ENCODE results near the gene NR1H4.
"Not testable (repeated sequence)": the region's sequence is repeated elsewhere in the genome, so short reads cannot be mapped to it uniquely, and the experiment has no call there.

The NR1H4 gene

DNA sequence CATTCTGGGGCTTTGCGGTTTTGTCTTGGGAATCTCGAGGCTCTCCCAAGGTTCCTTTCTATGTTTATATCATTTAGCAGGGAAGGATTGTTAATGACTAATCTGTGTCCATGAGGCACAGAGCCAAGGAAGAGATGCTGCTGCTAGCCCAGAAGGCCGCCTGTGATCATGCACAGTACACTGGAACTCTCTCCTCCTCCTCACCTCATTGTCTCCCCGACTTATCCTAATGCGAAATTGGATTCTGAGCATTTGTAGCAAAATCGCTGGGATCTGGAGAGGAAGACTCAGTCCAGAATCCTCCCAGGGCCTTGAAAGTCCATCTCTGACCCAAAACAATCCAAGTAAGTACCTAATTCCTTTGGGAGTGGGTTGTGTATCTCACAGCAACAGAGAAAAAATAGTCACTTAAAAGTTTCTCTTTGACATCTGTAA lies at the start of gene NR1H4:
NR1H4 (plus strand) TSS at position 151 of the 435 bp plus-strand sequence. CDS start 19,458 bp downstream, outside the sequence.
- in situ Hi-C loops (cut with MboI; ENCODE audit: low sequenced_read_pairs) = no loop called here

DNA sequence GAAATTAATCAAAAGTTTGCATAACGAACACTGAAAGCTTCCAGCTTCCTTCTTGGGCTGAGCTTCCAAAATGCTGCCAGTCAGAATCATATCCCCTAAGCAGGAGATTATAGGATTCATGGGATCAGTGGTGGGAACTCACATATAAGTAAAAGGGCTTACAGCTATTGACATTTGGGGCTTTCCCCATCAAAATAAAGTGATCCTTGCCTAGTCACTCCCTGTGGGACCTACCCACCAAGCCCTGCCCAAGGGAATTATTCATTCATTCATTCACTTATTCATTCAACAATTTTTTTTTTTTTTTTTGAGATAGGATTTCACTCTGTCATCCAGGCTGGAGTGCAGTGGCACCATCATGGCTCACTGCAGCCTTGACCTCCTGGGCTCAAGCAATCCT lies 47.5 kb upstream of the NR1H4 start:
- in situ Hi-C loops (cut with MboI; ENCODE audit: low sequenced_read_pairs) = no loop called here

DNA sequence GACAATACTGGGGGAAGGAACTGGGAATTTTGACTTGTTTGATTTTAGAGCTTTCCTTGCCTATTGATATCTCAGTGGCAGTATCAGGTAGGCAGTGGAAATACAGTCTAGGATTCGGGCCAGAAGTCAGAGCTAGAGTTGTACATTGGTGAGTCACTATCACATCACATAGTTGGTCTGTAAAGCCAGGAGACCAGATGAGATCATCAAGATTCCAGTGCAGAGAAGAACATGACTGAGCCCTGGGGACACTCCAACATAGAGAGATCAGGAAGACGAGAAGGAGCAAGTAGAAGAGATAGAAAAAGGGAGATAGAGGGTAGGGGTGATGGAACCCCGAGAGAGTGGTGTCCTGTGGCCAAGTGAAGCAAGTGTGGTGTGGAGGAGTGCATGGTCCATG lies 46.6 kb upstream of the NR1H4 start:
- in situ Hi-C loops (cut with MboI; ENCODE audit: low sequenced_read_pairs) = no loop called here

DNA sequence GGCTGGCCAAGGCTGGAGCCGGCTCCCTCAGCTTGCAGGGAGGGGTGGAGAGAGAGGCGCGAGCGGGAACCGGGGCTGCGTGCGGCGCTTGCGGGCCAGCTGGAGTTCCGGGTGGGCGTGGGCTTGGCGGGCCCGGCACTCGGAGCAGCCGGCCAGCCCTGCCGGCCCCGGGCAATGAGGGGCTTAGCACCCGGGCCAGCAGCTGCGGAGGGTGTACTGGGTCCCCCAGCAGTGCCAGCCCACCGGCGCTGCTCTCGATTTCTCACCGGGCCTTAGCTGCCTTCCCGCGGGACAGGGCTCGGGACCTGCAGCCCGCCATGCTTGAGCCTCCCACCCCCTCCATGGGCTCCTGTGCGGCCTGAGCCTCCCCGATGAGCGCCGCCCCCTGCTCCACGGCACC lies 43.4 kb upstream of the NR1H4 start:
- in situ Hi-C loops (cut with MboI; ENCODE audit: low sequenced_read_pairs) = not testable (repeated sequence)

DNA sequence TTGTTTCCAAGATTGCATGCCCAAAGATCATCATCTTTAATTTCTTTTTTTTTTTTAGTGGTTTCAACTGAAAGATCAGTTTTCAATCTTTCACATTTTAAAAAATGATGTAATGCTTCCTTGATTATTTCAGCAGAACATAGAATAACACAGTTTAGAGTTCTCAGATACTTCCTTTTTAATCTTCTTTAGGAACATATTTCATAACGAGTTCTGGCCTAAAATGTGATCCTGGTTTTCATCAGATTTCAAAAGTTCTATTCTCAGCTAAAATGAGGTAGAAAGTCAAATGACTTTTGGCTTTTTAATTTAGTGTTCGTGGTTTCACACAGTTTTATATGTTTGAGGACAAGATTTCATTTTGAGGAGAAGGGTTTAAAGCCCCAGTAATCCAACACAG lies 40.0 kb upstream of the NR1H4 start:
- in situ Hi-C loops (cut with MboI; ENCODE audit: low sequenced_read_pairs) = no loop called here

DNA sequence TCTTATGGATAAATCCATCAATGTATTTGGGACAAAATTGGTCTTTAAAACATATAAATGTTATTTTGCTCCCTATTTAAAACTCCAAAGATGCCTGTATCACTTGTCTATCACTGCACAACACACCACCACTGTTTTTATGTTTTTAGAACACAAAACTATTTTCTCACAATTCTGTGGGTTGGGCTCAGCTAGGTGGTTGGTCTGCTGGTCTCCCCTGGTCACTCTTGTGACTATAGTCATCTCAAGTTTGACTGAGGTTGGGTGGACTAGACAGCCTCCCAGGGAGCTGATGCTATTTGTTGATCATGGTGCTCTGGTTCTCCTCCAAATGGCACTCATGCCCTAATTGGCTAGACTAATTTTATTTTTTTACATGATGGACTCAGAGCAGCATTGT lies 39.5 kb upstream of the NR1H4 start:
- in situ Hi-C loops (cut with MboI; ENCODE audit: low sequenced_read_pairs) = no loop called here

DNA sequence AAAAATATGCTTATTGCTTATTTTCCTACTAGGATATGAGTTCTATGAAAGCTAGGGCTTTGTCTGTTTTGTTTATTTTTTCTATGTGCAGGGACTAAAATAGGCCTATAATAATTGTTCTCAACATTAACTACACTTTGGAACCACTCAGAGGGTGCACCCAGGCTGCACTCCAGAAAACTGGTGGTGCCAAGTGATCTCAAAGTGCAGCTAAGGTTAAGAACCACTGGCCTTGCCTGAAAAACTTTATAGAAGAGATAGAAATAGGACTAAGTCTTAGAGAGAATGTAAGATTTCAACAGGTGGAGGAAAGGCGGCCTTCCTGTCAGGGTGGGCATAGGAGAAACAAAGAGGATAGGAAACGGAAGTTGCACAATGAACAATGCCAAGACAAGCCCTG lies 37.7 kb upstream of the NR1H4 start:
- in situ Hi-C loops (cut with MboI; ENCODE audit: low sequenced_read_pairs) = no loop called here

DNA sequence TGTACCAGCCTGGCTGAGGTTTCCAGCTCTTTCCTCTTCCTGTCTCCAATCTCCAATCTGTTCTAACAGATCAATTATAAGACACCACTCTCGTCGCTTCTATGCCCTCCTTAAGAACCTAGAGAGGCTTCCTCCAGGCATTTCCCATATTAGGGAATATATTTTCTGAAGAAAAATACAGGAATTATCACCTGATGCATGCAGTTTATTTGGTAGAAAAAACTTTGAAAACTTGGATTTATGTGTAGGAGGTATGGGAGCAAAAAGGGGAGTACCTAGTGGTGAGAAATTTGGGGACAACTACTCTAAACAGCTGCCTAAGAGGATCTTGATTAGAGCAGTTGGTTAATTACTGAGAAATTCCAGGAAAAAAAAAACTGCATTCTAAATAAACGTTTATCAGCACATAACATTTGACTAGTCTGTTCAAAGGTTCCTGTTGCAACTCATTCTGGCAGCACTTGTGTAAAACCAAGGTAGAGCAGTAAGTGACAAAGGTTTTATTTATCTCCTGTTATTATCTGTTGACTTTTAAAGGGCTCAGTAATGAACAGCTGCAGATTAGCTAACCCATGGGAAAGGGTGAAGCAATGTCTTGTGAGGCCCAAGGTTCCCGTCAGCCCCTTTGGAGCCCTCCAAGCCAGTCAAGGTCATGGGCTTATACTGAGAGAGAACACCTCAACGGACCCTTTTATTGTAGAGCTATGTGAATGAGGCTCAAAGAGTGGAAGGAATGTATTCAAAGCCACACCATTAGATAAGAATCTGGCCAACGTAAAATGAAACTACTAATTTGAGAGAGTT lies 36.4 kb upstream of the NR1H4 start:
- in situ Hi-C loops (cut with MboI; ENCODE audit: low sequenced_read_pairs) = no loop called here

DNA sequence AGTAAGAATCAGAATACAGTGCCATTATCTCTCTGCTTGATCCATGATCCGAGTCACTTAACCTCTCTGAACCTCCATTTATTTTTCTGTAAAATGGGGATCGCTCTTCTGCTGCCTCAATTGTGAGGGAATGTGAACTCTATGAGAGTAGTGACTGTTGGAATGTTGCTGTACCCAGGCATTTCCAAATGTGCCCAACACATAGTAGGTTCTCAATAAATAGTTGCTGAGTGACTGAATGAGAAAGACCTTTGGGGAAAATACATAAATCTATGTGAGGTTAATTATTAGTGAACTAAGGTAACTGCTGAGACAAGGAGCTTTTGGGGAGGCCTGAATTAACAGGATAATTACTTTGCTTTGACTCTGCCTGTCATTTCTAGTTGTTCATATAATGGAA lies 33.9 kb upstream of the NR1H4 start:
- in situ Hi-C loops (cut with MboI; ENCODE audit: low sequenced_read_pairs) = no loop called here

DNA sequence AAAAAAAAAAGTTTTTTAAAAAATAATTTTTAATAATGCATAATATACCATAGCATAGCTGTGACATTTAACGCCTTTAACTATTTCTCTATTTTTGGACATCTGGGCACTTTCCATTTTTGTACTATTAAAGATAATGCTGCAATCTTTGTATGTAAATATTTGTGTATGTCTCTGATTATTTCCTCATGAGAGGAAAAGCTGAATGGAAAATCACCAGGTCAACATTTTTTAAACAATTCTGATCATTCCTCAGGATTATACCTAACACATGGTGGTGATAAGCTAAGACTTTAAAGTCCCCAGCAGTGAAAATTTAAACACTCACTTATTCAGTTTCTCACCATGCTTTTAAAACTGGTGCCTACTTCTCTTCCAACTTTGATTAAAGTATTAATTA lies 31.3 kb upstream of the NR1H4 start:
- in situ Hi-C loops (cut with MboI; ENCODE audit: low sequenced_read_pairs) = no loop called here

DNA sequence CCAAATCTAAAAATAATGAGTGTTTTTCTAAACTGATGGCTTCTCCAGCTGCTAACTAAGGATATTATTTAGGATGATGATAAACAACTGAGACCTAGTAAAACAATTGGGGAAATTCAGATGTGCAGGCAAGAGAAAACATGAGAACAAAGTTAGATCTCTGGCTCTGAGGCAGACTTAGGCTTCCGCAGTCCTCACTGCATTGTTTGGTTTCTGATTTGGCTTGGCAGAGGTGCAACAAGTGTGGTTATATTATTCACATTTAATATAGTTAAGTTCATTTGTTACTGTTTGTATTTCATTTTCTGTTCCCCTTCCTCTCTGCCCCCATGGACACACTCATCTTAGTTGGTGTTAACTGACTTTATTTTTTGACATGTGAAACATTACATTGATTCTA lies 30.2 kb upstream of the NR1H4 start:
- in situ Hi-C loops (cut with MboI; ENCODE audit: low sequenced_read_pairs) = no loop called here

DNA sequence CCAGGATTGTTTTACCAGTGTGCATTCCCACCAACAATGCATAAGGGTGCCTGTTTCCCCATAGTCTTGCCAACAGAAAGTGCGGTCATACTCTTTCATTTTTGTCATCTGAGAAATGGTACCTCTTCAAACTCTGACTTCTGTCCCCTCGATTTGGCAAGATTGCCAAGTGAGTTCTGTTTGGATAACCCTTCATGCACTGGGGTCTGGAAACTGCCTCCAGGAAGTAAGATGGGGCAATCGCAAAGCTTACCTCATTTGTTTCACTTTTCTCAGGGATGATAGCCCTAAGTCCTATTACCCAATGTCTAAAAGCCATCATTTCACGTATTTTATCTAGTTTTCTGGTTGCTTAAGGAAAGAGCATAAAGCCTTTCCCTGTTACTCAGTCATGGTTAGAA lies 28.6 kb upstream of the NR1H4 start:
- in situ Hi-C loops (cut with MboI; ENCODE audit: low sequenced_read_pairs) = no loop called here

DNA sequence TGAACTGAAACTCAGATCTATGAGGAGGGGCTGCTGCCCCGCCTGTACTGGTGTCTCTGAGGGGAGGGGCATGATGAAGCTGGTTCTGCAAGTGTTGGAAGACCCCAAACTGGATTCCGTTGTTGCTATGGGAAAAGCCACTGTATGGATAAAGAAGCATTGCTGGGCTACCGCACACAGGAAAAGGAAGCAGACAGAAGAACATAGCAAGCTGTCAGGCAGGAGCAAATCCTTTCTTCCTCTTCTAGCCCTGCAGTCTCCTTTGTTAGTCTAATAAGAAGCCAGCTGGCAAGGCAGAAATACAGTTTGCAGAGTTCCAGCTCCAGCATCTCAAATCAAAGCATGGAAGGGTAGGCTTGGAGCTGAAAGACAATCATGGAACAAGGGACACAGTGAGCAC lies 26.3 kb upstream of the NR1H4 start:
- in situ Hi-C loops (cut with MboI; ENCODE audit: low sequenced_read_pairs) = no loop called here

DNA sequence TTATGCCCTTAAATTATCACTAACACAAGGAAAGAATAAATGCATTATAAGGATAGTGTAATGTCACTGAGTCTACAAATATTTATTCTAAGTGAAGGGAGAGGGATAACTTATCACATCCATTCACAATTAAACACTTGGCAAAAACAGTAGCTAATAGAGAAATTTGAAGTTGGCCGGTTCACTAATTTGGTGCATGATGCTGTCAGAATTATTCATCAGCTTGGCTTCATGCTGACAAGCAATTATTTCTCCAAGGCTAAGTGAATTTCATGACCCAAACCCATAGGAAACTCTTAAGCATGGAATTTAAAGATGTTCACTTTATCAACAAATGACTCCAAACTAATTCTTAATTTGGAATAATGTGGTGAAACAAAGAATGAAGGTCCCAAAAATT lies 25.0 kb upstream of the NR1H4 start:
- in situ Hi-C loops (cut with MboI; ENCODE audit: low sequenced_read_pairs) = no loop called here

DNA sequence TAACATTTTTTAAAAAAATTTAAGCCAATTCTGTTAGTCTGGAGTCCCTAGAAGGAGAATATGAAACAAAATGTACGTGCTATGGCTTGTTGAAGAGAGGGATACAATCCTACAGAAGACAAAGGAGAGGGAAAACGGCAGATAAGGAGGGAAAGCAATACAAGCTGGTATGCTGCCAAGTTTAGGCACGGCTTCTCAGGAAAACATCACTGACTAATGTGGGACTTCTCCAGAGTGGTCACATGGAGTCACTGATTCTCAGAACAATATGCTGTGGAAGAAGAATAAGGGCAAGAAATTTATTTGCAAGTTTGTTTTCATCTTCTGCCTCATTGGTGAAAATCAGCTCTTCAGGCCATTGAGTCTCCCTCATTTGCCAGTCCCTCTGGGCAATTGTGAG lies 22.9 kb upstream of the NR1H4 start:
- in situ Hi-C loops (cut with MboI; ENCODE audit: low sequenced_read_pairs) = no loop called here

DNA sequence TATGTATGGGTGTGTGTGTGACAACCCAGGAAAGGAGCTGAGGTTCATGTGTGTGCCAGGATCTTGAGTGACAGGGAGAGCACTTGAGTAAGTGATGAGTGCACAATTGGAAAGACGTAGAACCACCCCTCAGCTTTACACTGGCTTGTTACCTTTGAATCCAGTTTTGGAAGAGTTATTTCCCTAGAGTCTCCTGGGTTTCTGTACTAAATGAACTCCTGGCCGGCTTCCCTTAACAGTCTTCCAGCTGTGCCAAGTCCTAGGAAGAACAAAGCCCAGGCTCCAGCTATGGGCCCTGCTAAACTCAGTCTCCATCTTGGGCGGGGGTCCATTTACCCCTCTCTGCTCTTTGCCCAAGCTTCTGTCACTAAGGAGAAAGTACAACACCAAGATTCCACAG lies 19.7 kb upstream of the NR1H4 start:
- in situ Hi-C loops (cut with MboI; ENCODE audit: low sequenced_read_pairs) = no loop called here

DNA sequence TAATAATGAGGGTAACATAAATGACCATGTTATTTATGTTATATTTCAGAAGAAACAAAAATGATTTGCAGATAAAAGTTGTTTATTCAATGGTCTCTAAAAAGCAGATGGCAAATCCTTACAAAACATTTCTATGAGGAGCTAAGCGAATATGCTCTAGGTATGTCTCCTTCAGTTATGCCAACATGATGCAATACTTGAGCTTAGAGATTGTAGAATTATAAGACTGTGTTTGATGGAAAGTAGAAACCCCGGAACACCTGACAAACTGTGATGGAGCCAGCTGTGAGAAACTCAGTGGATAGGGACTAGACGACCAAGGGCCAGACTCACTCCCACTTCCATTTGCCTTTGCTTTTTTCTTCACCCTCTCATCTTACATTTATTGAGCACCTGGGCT lies 17.8 kb upstream of the NR1H4 start:
- in situ Hi-C loops (cut with MboI; ENCODE audit: low sequenced_read_pairs) = no loop called here

DNA sequence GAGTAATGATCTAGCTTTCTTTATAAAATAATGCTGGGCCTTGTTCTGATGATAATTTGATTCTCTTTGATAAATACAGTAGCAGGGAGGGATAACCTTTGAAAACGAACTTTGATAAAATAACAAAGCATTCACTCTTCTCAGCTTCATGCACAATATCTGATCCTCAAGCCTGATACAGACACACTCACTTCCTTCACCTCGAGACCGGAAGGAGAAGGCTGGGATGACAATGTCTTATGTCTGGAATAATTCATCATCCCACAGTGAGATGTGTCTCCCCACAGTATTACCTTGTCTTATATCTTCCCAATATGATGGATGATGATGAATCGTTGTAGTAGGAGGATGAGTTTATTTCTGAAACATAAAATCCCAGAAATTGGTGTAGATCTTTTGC lies 15.5 kb upstream of the NR1H4 start:
- in situ Hi-C loops (cut with MboI; ENCODE audit: low sequenced_read_pairs) = no loop called here

DNA sequence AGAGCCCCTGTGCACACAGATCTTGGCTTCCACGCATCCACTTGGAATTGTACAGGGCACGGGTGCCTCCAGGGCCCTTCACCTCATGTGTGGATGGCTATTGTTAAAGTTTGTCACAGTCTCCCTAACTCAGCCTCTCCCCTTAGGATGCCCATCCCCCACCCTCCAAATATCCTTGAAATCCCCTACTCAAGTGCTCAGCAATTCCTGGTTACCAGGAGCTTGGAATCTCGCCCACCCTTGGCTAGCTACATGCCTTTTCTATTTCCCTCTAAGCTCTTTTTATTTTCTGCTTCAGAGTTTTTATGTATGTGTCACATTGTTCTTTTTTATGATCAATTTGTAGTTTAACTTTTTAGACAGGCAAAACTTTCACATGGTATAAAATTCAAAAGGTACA lies 13.0 kb upstream of the NR1H4 start:
- in situ Hi-C loops (cut with MboI; ENCODE audit: low sequenced_read_pairs) = no loop called here

DNA sequence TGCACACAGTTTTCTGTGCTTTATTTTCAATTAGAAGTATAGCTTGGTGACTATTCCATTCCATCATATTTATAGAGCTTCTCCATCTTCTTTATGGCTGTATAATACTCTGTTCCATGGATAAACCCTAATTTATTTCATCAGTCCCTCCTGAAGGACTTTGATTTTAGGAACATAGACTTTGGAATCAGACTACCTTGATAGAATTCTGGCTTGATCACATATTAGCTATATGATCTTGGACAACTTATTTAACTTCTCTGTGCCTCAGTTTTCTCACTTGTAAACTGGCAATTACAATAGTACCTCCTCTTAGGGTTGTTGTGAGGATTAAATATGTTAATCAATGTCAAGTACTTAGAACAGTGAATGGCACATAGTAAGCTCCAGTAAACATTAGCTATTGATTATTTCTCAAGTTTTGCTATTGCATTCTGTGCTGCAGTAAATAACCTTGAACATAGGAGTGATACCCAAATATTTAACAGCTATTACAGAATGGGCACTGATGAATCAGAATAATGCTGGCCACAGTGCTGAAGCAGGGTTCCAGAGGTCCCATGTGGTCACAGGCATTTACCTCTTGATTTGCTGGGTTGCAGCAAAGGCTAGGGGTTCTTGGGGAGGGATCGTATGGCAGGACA lies 12.2 kb upstream of the NR1H4 start:
- in situ Hi-C loops (cut with MboI; ENCODE audit: low sequenced_read_pairs) = no loop called here

DNA sequence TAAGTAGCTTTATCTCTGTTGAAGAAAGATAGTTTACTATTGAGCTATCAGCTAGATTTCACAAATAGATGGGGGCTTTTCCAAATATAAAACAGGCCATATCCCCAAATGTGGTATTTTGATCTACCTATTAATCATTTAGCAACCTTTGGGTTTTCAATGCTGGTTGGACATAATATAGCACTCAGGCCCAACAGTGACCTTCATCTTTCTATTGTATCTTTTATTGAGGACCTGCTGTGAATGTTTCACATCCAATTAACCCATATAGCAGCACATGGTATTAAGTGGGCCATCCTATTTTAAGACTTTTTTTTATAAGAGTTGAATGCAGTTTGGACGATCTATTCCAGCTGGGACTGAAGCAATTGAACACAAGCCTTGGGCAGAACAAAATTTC lies 10.0 kb upstream of the NR1H4 start:
- in situ Hi-C loops (cut with MboI; ENCODE audit: low sequenced_read_pairs) = no loop called here

DNA sequence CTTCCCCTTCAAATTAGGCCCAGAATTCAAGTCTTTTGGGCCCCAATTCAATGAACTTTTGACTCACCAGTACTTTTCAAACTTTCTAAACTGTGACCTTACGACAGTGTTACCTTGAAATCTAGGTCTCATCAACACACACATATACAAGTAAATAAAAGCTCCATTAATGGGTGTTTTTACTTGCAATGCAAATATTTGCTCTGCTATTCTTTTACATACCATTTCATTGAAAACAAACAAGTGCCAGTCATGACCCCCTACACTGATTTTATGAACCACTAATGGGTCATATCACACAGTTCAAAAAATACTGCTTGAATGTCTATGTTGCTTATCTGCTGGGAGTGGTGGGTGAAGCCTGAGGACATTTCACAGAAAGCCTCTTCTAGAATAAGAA lies 9.1 kb upstream of the NR1H4 start:
- in situ Hi-C loops (cut with MboI; ENCODE audit: low sequenced_read_pairs) = no loop called here

DNA sequence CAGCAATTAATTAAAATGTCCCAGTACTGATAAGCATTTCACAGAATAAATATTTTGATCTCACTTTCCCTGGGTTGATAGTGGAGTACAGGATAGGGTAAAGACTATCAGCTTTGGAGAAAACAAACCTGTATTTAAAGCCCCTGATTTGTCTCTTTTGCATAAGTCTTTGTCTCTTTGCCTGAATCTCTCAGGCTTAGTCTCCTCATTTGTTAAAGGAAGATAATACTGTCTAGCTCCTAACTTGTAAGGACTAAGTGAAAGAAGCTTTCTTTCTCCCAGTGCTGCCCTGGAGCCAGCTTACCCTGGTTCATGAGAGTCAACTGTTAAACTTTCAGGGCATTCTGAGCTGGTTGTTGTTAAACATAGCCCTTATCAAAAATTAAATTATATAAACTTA lies 5.5 kb upstream of the NR1H4 start:
- in situ Hi-C loops (cut with MboI; ENCODE audit: low sequenced_read_pairs) = no loop called here
